WTC11 (cell line): ENCODE data around the gene C19orf25. TPM values are rescaled to one million over a fixed set of nuclear protein-coding genes. Genes with fewer than 3 reads are reported as not detected.

Source experiments
- ARID4B ChIP-seq: sonication (generic); formaldehyde crosslinking; IDR thresholded peaks from 2 replicates; pipeline ENCODE4 v1.8.0; 2023; ENCODE audit warnings: missing genetic modification reagents, mild to moderate bottlenecking, borderline replicate concordance
- ATF1 ChIP-seq: sonication (generic); formaldehyde crosslinking; IDR thresholded peaks from 2 replicates; pipeline ENCODE4 v1.8.1; 2023; ENCODE audit warnings: mild to moderate bottlenecking, moderate library complexity, missing genetic modification reagents
- CREB1 ChIP-seq: sonication (generic); formaldehyde crosslinking; IDR thresholded peaks from 2 replicates; pipeline ENCODE4 v1.8.0; 2023; ENCODE audit warnings: mild to moderate bottlenecking, missing genetic modification reagents
- ESRRA ChIP-seq: sonication (generic); formaldehyde crosslinking; IDR thresholded peaks from 2 replicates; pipeline ENCODE4 v1.8.1; 2022; ENCODE audit warnings: mild to moderate bottlenecking, missing genetic modification reagents, borderline replicate concordance
- ETV6 ChIP-seq: sonication (generic); formaldehyde crosslinking; IDR thresholded peaks from 2 replicates; pipeline ENCODE4 v1.8.1; 2022; ENCODE audit warnings: mild to moderate bottlenecking, missing genetic modification reagents
- FOXK1 ChIP-seq: sonication (generic); formaldehyde crosslinking; IDR thresholded peaks from 2 replicates; pipeline ENCODE4 v1.8.0; 2022; ENCODE audit warnings: mild to moderate bottlenecking, moderate library complexity, missing genetic modification reagents
- FOXP4 ChIP-seq: sonication (generic); formaldehyde crosslinking; IDR thresholded peaks from 2 replicates; pipeline ENCODE4 v1.8.0; 2022; ENCODE audit warnings: mild to moderate bottlenecking, missing genetic modification reagents
- GABPB1 ChIP-seq: sonication (generic); formaldehyde crosslinking; IDR thresholded peaks from 2 replicates; pipeline ENCODE4 v1.8.1; 2023; ENCODE audit warnings: mild to moderate bottlenecking, missing genetic modification reagents
- NFATC4 ChIP-seq: fragments of 250-450 bp; sonication (Bioruptor Pico); IDR thresholded peaks from 2 replicates; pipeline ENCODE4 v1.9.0; 2021; ENCODE audit warnings: mild to moderate bottlenecking
- NFYB ChIP-seq: sonication (generic); formaldehyde crosslinking; conservative IDR thresholded peaks from 2 replicates; pipeline ENCODE4 v1.8.0; 2022; ENCODE audit warnings: low read depth, missing genetic modification reagents
- NR2C2 ChIP-seq: sonication (generic); formaldehyde crosslinking; IDR thresholded peaks from 2 replicates; pipeline ENCODE4 v1.8.0; 2022; ENCODE audit warnings: mild to moderate bottlenecking, missing genetic modification reagents
- NR3C1 ChIP-seq: sonication (generic); formaldehyde crosslinking; conservative IDR thresholded peaks from 2 replicates; pipeline ENCODE4 v1.8.1; 2023; ENCODE audit warnings: low read depth, mild to moderate bottlenecking, missing genetic modification reagents
- RORB ChIP-seq: fragments of 250-450 bp; sonication (Bioruptor Pico); IDR thresholded peaks from 2 replicates; pipeline ENCODE4 v1.9.0; 2021; ENCODE audit warnings: mild to moderate bottlenecking
- SMAD3 ChIP-seq: sonication (generic); formaldehyde crosslinking; IDR thresholded peaks from 2 replicates; pipeline ENCODE4 v1.8.0; 2022; ENCODE audit warnings: missing genetic modification reagents, mild to moderate bottlenecking, borderline replicate concordance
- TP53 ChIP-seq: sonication (generic); formaldehyde crosslinking; IDR thresholded peaks from 2 replicates; pipeline ENCODE4 v1.8.1; 2023; ENCODE audit warnings: mild to moderate bottlenecking, missing genetic modification reagents
- ZBTB43 ChIP-seq: sonication (generic); formaldehyde crosslinking; IDR thresholded peaks from 2 replicates; pipeline ENCODE4 v1.8.1; 2023; ENCODE audit warnings: mild to moderate bottlenecking, missing genetic modification reagents
- ZMAT4 ChIP-seq: fragments of 250-450 bp; sonication (Bioruptor Pico); IDR thresholded peaks from 2 replicates; pipeline ENCODE4 v1.9.0; 2021; ENCODE audit warnings: mild to moderate bottlenecking
- ZNF232 ChIP-seq: sonication (generic); formaldehyde crosslinking; IDR thresholded peaks from 2 replicates; pipeline ENCODE4 v1.8.0; 2022; ENCODE audit warnings: mild to moderate bottlenecking, missing genetic modification reagents
- ZNF263 ChIP-seq: sonication (generic); formaldehyde crosslinking; IDR thresholded peaks from 2 replicates; pipeline ENCODE4 v1.8.1; 2022; ENCODE audit warnings: low read depth, mild to moderate bottlenecking, moderate library complexity, missing genetic modification reagents
- ZNF423 ChIP-seq: fragments of 250-450 bp; sonication (Bioruptor Pico); IDR thresholded peaks from 2 replicates; pipeline ENCODE4 v2.1.2; 2022; ENCODE audit warnings: mild to moderate bottlenecking, moderate library complexity
- ZNF425 ChIP-seq: fragments of 250-450 bp; sonication (Bioruptor Pico); conservative IDR thresholded peaks from 2 replicates; pipeline ENCODE4 v1.9.0; 2021; ENCODE audit warnings: mild to moderate bottlenecking
- total RNA-seq: library from RNA; stranded (reverse); gene quantifications from 3 replicates; pipeline ENCODE4 v1.2.3, GENCODE V29; 2021
- TF ChIP-seq, protein P1 (sequence below): sonication (generic); formaldehyde crosslinking; IDR thresholded peaks from 2 replicates; pipeline ENCODE4 v1.8.0; 2022; ENCODE audit warnings: mild to moderate bottlenecking, missing genetic modification reagents
- TF ChIP-seq, protein P2 (sequence below): sonication (generic); formaldehyde crosslinking; IDR thresholded peaks from 2 replicates; pipeline ENCODE4 v1.8.1; 2023; ENCODE audit warnings: mild to moderate bottlenecking, missing genetic modification reagents, moderate library complexity
- TF ChIP-seq, protein P3 (sequence below): sonication (generic); formaldehyde crosslinking; conservative IDR thresholded peaks from 2 replicates; pipeline ENCODE4 v1.8.1; 2023; ENCODE audit warnings: mild to moderate bottlenecking, low read depth, missing genetic modification reagents, moderate library complexity

The C19orf25 gene
- total RNA-seq, 1 experiment from 2014 or later: 65.7 TPM

- TF ChIP-seq ARID4B (CRISPR knock-in tag) (no peak), ESRRA (no peak), CREB1 (CRISPR knock-in tag) (no peak), ETV6 (no peak), ZNF425 (CRISPR knock-in tag) (no peak), NFATC4 (CRISPR knock-in tag) (no peak), NR2C2 (no peak), ZNF423 (CRISPR knock-in tag) (peak; percentile 48; the same call in 1 of the 2 replicates), TP53 (no peak), NFYB (CRISPR knock-in tag) (no peak), GABPB1 (CRISPR knock-in tag) (no peak), ZMAT4 (CRISPR knock-in tag) (0 out of 2 replicates have a peak, but pooled peaks have one; percentile 2), FOXP4 (no peak), SMAD3 (CRISPR knock-in tag) (no peak), NR3C1 (CRISPR knock-in tag) (no peak), RORB (CRISPR knock-in tag) (no peak), ZBTB43 (CRISPR knock-in tag) (peak; percentile 62; the same call in 1 of the 2 replicates), ATF1 (CRISPR knock-in tag) (no peak), ZNF263 (CRISPR knock-in tag) (no peak), ZNF232 (no peak), FOXK1 (CRISPR knock-in tag) (0 out of 2 replicates have a peak, but pooled peaks have one; percentile 19)
- TF ChIP-seq, protein P1, sequence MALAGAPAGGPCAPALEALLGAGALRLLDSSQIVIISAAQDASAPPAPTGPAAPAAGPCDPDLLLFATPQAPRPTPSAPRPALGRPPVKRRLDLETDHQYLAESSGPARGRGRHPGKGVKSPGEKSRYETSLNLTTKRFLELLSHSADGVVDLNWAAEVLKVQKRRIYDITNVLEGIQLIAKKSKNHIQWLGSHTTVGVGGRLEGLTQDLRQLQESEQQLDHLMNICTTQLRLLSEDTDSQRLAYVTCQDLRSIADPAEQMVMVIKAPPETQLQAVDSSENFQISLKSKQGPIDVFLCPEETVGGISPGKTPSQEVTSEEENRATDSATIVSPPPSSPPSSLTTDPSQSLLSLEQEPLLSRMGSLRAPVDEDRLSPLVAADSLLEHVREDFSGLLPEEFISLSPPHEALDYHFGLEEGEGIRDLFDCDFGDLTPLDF (CRISPR knock-in tag): no peak
- TF ChIP-seq, protein P2, sequence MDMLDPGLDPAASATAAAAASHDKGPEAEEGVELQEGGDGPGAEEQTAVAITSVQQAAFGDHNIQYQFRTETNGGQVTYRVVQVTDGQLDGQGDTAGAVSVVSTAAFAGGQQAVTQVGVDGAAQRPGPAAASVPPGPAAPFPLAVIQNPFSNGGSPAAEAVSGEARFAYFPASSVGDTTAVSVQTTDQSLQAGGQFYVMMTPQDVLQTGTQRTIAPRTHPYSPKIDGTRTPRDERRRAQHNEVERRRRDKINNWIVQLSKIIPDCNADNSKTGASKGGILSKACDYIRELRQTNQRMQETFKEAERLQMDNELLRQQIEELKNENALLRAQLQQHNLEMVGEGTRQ (CRISPR knock-in tag): no peak
- TF ChIP-seq, protein P3, sequence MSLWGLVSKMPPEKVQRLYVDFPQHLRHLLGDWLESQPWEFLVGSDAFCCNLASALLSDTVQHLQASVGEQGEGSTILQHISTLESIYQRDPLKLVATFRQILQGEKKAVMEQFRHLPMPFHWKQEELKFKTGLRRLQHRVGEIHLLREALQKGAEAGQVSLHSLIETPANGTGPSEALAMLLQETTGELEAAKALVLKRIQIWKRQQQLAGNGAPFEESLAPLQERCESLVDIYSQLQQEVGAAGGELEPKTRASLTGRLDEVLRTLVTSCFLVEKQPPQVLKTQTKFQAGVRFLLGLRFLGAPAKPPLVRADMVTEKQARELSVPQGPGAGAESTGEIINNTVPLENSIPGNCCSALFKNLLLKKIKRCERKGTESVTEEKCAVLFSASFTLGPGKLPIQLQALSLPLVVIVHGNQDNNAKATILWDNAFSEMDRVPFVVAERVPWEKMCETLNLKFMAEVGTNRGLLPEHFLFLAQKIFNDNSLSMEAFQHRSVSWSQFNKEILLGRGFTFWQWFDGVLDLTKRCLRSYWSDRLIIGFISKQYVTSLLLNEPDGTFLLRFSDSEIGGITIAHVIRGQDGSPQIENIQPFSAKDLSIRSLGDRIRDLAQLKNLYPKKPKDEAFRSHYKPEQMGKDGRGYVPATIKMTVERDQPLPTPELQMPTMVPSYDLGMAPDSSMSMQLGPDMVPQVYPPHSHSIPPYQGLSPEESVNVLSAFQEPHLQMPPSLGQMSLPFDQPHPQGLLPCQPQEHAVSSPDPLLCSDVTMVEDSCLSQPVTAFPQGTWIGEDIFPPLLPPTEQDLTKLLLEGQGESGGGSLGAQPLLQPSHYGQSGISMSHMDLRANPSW (CRISPR knock-in tag): no peak
Measured at GRCh38 chr19:1445185-1445931, 33.7 kb downstream of the C19orf25 start (continued).
